Measurements from ENCODE around the gene CLTB.
A peak's percentile ranks its signal among the peaks of the same experiment; 100 is the strongest.

CLTB gene

DNA sequence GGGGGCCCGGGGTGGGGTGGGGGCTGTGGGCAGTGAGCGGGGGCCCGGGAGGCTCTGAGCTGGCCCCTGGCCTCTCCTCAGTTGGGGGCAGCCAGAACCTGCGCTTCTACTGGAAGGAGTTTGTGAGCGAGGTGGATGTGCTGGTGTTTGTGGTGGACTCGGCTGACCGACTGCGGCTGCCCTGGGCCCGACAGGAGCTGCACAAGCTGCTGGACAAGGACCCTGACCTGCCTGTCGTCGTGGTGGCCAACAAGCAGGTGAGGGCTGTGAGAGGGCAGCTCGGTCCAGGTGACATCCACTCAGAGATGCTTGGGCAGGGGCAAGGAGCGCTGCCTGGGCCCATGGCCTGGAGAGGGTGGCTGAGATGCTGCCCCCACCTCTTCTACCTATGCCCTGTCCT, 47.6 kb downstream of the CLTB start:
- no peak overlapping the region for H3K4me3 ChIP-seq (ENCODE audit: low read depth, low read length)
- DNase-seq (ENCODE audit: low read depth): no peak
- TF ChIP-seq, protein P1, sequence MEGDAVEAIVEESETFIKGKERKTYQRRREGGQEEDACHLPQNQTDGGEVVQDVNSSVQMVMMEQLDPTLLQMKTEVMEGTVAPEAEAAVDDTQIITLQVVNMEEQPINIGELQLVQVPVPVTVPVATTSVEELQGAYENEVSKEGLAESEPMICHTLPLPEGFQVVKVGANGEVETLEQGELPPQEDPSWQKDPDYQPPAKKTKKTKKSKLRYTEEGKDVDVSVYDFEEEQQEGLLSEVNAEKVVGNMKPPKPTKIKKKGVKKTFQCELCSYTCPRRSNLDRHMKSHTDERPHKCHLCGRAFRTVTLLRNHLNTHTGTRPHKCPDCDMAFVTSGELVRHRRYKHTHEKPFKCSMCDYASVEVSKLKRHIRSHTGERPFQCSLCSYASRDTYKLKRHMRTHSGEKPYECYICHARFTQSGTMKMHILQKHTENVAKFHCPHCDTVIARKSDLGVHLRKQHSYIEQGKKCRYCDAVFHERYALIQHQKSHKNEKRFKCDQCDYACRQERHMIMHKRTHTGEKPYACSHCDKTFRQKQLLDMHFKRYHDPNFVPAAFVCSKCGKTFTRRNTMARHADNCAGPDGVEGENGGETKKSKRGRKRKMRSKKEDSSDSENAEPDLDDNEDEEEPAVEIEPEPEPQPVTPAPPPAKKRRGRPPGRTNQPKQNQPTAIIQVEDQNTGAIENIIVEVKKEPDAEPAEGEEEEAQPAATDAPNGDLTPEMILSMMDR (conservative IDR thresholded peaks at IDR 0.05; ENCODE audit: low read depth, low read length): no peak

DNA sequence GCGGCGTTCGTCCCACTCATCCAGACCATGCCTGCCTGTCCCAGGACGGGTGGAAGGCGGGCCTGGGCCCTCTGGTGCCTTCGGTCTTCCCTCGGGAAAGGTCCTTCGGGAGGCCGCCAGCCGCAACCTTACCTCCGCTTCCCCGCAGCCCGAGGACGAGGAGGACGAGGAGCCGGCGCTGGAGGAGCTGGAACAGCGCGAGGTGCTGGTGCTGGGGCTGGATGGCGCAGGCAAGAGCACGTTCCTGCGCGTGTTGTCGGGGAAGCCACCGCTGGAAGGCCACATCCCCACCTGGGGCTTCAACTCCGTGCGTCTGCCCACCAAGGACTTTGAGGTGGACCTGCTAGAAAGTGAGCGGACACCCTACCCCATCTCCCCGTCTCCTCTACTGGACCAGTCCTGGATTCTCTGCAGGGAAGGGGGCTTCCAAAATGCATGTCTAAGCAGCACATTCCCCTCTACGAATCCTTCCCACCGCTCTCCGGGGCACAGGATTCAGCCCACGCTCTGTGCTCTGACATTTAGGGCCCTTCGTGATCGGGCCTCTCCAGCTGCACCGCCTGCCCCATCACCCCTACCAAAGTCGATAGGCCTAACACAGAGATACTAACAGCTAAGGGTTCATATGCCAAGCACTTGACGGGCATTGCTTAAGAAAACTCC, 50.0 kb downstream of the CLTB start:
- peak; percentile 17 for DNase-seq (ENCODE audit: low read depth)
- TF ChIP-seq, protein P1 (conservative IDR thresholded peaks at IDR 0.05; ENCODE audit: low read depth, low read length): no peak
- H3K4me3 ChIP-seq (ENCODE audit: low read depth, low read length): peak overlapping the region; percentile 68

DNA sequence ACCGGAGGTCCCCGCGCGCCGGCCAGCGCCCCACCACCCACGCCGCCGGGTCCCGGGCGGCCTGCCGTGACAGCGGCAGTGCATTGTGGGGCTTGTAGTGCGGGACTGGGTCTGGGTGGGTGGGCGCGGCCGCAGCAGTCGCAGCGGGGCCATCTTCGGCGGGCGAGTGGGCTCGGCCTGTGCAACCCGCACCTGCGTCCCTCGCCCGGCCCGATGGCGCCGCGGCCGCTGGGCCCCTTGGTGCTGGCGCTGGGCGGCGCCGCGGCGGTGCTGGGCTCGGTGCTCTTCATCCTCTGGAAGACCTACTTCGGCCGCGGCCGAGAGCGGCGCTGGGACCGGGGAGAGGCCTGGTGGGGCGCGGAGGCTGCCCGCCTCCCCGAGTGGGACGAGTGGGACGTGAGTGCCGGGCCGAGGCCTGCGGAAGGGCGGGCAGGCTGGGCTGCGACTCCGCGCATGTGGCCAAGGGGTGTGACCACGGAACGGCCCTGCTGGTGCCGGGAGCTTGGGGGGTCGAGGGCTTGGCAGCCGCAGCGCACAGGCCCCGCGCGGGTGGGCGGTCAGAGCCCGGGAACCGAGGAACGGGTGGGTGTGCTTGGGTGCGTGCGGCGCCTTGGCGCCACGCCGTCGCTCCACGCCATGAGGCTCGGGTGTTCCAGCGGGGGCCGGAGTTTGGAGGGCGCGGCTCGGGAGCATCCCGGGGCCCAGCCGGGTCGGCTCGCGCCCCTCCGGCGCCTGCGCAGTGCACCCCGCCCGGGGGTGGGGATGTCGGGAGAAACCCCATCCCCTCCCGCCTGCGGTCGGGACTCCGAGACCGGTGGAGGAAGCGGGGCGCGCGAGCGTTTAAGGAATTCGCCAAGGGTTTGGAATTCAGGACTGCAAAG, 50.7 kb downstream of the CLTB start, which contains the start of gene ARL10:
ARL10 (plus strand) TSS at position 137 of the 881 bp plus-strand sequence; CDS start at position 214, 77 bp downstream.
- TF ChIP-seq, protein P1 (conservative IDR thresholded peaks at IDR 0.05; ENCODE audit: low read depth, low read length): no peak
- DNase-seq (ENCODE audit: low read depth): peak; percentile 33
- H3K4me3 ChIP-seq (ENCODE audit: low read depth, low read length): peak within 1 kb of the TSS; percentile 68

DNA sequence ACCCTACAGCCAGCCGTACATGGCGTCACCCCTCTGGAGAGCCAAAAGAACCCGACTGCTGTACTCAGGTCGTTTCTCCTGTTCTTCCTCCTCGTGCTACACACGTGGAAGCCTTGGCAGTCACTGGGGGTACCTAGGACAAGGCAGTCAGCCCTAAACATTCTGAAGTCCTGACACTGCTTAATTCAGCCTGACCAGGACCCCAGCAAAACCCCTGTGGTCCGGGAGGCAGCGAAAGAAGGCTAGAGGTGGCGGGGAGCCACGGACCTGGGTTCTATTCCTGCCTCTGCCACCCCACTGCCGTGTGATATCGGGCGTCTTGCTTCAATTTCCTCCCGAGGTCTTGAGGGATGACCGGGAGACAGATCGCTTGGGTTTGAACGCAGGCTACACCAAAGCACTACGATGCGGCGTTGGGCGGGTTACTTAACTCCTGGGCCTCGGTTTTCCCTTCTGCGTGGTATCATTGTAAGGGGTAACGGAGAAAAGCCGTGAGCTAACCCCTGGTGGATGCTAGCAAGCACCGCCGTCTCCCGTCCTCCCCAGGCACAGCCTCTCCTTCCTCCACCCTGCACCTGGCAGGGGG, 51.5 kb downstream of the CLTB start:
- peak; percentile 25 for DNase-seq (ENCODE audit: low read depth)
- TF ChIP-seq, protein P1 (conservative IDR thresholded peaks at IDR 0.05; ENCODE audit: low read depth, low read length): no peak
- H3K4me3 ChIP-seq (ENCODE audit: low read depth, low read length): peak overlapping the region; percentile 68

DNA sequence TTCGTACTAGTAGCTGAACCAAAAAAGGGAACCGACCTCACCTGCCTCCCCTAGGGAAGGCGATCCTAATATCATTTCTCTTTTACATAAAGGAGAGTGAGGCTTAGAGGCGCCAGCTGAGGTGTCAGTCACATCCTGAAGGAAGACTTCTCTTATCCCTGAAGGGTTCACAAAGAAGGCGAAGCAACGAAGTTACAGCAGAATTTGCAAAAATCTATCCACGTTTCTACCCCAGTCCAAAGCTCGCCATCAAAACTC, 54.2 kb downstream of the CLTB start:
- no peak for DNase-seq (ENCODE audit: low read depth)
- TF ChIP-seq, protein P1 (conservative IDR thresholded peaks at IDR 0.05; ENCODE audit: low read depth, low read length): no peak
- peak overlapping the region; percentile 97 for H3K4me3 ChIP-seq (ENCODE audit: low read depth, low read length)

DNA sequence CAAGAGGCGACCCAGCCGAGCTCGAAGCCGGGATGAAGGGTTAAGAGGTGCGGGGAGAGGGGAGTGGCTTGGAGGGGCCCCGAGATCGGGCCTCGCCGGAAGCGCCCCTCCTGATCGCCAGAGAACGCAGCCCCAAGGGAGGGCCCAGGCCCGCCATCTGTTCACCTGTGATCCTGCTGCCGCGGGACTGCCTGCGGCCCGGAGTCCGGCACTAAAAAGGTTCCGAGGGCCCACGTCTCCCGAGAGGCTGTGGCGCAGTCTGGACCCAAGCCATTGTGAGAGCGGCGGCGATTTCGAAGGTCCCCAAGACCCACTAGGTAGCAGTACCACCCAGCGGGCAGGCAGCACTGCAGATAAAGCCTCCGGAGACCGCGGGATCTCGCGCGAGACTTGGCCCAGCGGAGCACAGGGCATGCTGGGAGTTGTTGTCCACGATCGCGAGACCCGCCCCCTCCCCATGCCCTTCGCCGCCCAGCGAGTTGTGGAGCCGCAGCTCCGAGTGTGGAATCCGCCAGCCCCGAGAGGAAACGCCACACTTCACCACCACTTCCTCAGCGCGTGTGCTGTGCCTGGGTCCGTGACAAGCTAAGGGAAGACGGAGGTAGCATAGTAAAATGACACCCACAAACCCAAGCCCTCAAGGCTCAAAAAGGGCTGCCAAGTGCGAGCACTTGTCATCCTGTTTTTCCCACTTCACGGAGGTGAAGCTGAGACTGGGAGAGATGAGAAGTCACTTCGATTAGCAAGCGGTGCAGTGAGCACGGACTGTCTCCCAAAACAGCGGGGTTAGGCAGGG, 54.7 kb downstream of the CLTB start, which contains the start of gene KIAA1191:
KIAA1191 (minus strand) TSS at position 328 of the 796 bp plus-strand sequence. CDS start 2,256 bp downstream, outside the sequence.
- H3K4me3 ChIP-seq (ENCODE audit: low read depth, low read length): peak within 1 kb of the TSS; percentile 97
- peak; percentile 91 for DNase-seq (ENCODE audit: low read depth)
- TF ChIP-seq, protein P1 (conservative IDR thresholded peaks at IDR 0.05; ENCODE audit: low read depth, low read length): peak; percentile 37

Data from choroid plexus epithelial cell (primary cell).